Stimulated activated CD8-positive, alpha-beta memory T cell treated with anti-CD3 and anti-CD28 coated beads, Interleukin-2, amount 100 ng/mL, for 48 hours (primary cell): ENCODE measurements around the gene CMBL.

ENCODE experiments used
- DNase-seq, 2 donors: peaks; one replicate each; pipeline ENCODE4 v3.0.0-alpha.2; 2020; ENCODE audit warnings: low read depth in 2 of 2

CMBL gene

GRCh38 chr5:10310066-10310779 lies 2.5 kb upstream of the CMBL start:
- no peak for DNase-seq

DNA sequence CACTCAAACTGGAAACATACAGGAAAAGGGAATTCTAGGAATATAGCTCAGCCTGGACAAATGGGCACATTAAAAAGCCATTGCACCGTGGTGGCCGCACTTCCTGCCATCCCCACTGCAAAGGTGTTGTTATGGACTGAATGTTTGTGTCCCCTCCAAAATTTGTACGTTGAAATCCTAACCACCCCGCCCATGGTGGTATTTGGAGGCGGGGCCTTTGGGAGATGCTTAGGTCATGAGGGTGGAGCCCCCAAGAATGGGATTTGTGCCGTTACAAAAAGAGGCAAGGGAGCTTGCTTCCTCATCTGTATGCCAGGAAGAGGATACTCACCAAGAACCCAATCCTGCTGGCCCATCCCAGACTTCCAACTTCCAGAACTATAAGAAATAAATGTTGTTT lies 1.1 kb upstream of the CMBL start:
- no peak for DNase-seq

GRCh38 chr5:10306806-10307205 lies 896 bp downstream of the CMBL start:
- DNase-seq: no peak

DNA sequence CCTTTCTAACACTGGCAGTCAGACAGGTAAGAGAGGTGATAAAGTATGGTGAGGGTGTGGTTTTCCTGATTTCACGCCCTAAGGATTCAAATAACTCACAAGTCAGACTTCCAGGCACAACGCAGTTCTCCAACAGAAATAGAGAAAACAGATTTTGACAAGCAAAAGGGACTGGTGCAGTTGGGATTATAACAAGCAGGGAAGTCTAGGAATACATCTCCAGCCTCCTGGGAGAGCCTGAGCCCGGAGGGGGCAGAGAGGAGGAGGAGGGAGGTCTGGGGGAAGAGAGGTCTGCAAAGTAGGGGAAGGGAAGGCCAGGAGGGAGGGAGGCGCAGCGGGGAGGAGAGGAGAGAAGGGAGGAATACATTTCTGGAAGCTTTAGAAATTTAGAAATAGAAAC lies 1.6 kb downstream of the CMBL start:
- no peak for DNase-seq

DNA sequence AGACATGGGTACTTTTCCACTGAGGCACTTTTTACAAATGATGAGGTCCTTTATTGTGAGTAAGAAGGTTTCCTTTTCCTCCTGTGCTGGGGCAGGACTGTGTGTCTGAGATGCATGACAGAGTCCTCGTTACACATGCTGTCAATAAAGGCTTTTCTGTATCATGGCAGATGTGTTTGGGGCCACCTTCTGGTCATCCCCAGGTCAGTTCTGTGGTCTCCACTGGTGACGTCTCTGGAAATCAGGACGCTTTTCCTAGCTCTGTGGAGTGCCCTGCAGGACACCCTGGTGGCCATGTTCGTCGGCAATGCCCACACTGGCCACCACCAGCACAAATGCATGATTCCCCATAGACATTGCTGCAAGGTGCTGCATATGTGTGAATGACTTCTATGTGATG lies 2.8 kb downstream of the CMBL start:
- DNase-seq: no peak

DNA sequence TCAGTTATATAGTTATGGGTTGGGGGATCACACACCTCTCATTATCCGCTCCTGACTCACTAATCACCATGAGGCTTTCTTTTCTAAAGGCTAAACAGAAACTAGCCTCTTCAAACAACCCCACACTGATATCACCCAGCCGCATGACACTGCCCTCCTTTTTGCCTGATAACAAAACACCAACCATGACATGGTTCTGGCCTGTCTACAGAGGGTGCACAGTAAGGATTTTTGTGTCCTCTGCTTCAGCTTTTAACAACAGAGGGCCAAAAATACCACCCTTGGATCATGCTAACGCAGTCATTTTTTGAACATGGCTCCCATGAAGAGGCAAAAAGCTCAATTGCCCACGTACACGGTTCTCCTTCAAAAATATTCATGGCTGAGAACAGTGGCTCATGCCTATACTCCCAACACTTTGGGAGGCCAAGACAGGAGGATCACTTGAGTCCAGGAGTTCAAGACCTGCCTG lies 4.0 kb downstream of the CMBL start:
- no peak for DNase-seq

DNA sequence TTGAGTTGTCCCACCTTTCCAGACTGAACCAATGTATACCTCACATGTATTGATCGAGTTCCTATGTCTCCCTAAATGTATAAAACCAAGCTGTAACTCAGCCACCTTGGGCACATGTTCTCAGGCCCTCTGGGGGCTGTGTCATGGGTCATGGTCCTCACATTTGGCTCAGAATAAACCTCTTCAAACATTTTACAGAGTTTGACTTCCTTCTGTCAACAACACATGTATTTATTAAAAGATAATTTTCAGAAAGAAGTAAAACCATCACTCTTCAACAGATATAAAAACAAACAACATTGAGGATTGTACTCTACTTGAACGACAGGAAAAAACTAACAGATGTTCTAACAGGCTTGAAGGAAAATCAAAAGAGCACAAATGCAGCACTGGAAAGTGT lies 4.5 kb downstream of the CMBL start:
- DNase-seq: no peak

GRCh38 chr5:10301842-10302610 lies 5.7 kb downstream of the CMBL start:
- DNase-seq: no peak

DNA sequence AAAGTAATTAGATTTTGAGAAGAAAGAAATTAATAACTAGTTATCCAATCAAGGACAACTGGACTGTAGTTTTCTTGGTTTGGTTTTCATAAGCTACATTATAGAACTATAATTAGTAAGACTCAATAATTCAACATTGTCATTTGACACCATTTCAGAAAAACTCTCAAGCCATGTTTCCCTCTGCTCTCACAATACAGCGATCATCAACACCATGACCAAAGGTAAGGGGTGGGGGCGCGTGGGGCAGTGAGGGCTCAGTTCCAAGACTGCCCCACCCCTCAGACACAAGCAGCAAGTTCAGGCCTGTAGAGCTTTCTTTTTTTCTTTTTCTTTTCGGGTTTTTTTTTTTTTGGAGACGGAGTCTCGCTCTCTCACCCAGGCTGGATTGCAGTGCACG lies 6.4 kb downstream of the CMBL start:
- DNase-seq: no peak

- no peak for DNase-seq
These were observed 7.5 kb downstream of the CMBL start for GRCh38 chr5:10300246-10300645.

DNA sequence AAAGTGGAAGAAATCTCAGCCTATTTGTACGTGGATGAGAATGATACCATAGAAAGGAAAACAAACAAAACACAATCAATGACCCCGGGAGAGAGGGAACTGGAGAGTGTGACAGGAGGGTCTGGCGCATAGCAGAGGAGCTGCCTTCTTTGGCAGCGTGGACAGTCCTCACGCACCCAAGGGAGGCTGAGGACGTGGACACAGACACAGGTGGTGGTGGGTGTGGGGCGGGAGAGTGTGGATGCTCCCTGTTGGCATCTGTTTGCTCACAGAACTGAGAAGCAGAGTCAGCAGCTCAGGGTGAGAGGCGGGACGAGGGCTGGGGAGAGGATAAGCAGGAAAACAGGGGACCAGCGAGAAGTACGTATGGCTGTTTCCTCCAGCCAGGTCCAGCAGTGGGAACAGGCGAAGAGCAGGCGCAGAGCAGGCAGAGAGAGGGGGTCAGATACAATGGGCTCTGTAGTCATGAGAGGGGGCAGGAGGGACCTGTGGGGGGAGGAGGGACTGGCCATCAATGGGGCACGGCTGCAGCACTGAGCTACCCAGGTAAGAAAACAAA lies 10.0 kb downstream of the CMBL start:
- DNase-seq: no peak

- no peak for DNase-seq
These were observed 11.9 kb downstream of the CMBL start for GRCh38 chr5:10295619-10296326.

GRCh38 chr5:10293907-10294662 lies 13.6 kb downstream of the CMBL start:
- no peak for DNase-seq

GRCh38 chr5:10291692-10292339 lies 15.9 kb downstream of the CMBL start:
- DNase-seq: no peak

DNA sequence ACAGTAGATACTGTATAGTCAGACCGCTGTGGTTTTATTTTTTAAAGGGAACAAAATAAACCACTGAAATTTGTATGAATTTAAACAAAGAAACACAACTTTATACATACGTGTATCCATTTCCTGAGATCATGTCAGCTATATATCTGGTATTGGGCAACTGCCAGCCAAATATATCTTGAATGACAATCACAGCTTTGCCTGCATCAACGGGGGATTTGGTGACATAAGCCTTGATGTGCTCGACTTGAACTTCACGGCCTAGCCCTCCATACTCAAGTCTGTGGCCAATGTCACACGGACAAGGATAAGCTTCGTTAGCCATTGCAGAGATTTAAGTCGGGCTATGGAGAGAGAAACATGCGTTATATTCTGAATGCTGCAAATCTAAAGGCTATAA lies 17.3 kb downstream of the CMBL start:
- no peak for DNase-seq

DNA sequence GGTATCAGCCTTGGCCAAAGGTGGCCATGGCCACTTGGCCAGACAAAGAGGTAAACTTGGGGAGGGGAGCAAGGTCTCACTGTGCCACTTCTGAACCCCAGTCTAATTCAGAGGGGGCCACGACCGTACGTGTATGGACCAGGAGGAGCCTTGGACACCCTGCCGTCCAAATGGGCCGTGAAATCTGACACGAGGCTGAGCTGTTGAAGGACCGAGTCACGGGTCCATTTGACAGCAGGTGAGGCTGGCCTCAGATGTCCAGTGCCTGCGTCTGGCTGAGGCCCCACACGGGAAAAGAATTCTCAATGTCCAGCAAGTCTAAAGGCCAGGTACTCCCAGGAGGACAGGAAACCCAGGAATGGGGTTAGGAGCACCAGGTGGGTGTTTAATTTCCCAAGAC lies 17.7 kb downstream of the CMBL start:
- DNase-seq: no peak

DNA sequence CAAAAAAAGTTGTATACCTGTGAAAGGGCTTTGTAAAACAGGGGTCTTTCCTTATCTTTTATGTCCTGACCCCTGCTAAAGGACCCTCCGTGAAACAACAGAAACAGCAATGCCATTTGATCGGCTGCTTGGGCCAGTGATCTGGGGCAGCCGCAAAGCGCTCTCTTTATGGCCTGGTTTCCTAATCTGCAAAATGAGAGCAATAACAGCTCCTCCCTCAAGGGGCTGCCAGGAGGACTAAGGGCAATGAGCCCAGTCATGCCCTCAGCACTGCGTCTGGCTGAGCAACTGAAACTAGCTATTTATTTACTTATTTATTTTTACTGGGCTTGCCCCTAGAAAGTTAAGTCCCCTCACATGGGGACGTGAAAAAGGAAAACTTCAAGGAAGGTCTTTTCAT lies 18.3 kb downstream of the CMBL start:
- no peak for DNase-seq

GRCh38 chr5:10288592-10289219 lies 19.0 kb downstream of the CMBL start:
- peak in 1 of 2 donors; percentile 20 for DNase-seq

DNA sequence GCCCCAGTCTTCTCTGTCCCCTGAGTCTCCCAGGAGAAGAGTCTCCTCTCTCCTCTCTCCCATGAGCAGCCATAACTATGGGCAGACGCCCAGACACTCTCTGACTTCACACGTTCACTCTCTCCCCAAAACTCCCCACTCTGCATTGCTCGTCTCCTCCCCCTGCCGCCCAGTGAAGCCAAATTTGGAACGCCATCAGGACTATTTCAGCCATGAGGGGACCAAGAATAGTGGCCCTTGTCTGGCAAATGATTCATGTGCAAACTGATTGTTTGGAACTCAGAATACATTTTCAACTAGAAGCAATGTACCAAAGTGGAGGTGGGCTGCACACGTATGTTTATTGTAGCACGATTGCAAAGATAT lies 20.9 kb downstream of the CMBL start:
- DNase-seq: no peak

- no peak for DNase-seq
These were observed 21.4 kb downstream of the CMBL start for GRCh38 chr5:10286162-10286861.
